Mucosa of descending colon (tissue), 3 donors: ENCODE measurements around the gene LRRTM3. TPM values are rescaled to one million over a fixed set of nuclear protein-coding genes. Genes with fewer than 3 reads are reported as not detected.

Source experiments
- ATAC-seq: fragments of 200-7000 bp; cut with Tn5 transposase; one replicate; pipeline ENCODE4 v1.9.1; 2020; ENCODE audit warnings: mild to moderate bottlenecking, moderate library complexity
- DNase-seq, 3 donors: peaks; one replicate each; pipeline ENCODE4 v3.0.0-alpha.2; 2020
- H3K36me3 ChIP-seq: fragments of 200-600 bp; one replicate; pipeline ENCODE4 v1.8.0; 2021; ENCODE audit warnings: low read depth, mild to moderate bottlenecking
- H3K4me1 ChIP-seq: fragments of 200-600 bp; one replicate; pipeline ENCODE4 v1.8.0; 2021; ENCODE audit warnings: low read depth, mild to moderate bottlenecking
- H3K4me3 ChIP-seq: fragments of 200-600 bp; one replicate; pipeline ENCODE4 v1.8.0; 2021; ENCODE audit warnings: mild to moderate bottlenecking
- H3K9me3 ChIP-seq: fragments of 200-600 bp; one replicate; pipeline ENCODE4 v1.8.0; 2021; ENCODE audit warnings: mild to moderate bottlenecking
- CTCF ChIP-seq: fragments of 200-600 bp; IDR thresholded peaks from one replicate; pipeline ENCODE4 v1.8.0; 2022; ENCODE audit warnings: antibody characterized with exemption, mild to moderate bottlenecking
- intact Hi-C, 2 donors: fragments of 100-400 bp; cut with DNase I in 1 of 2; cut with micrococcal nuclease in 1 of 2; formaldehyde crosslinking; loops; one replicate each; pipeline versions ENCODE4 v1.11.0 to v1.11.1; 2022; cut with DNase I, micrococcal nuclease
- total RNA-seq, 3 donors: library from RNA; stranded (reverse); fragmentation: NEBNext Ultra II Directional in 2 of 3; extraction: Animal tissue kit (Norgen Biotek cat#: 25700) in 2 of 3; gene quantifications; one replicate each; pipeline versions ENCODE4 v1.2.1 to v1.2.4, GENCODE V29; 2021 to 2023
- donor health status: DM: no; HTN: no; CAD: no; lungs with moderate emphysema.
- donor health status: DM: no; HTN: no; CAD: no.
- donor health status: DM: no; HTN: yes; CAD: no.

LRRTM3 gene
- total RNA-seq, 3 donors from 2014 or later = 0.09 to 0.16 TPM; not detected in 1

GRCh38 chr10:66982053-66982420 is 56.2 kb downstream of the LRRTM3 start:
- H3K4me1 ChIP-seq = no peaks in the 10 kb centered on the region
- ATAC-seq = no peak
- DNase-seq = no peak
- no peak for TF ChIP-seq CTCF
- no peak overlapping the region for H3K4me3 ChIP-seq
- H3K9me3 ChIP-seq = no peaks in the 10 kb centered on the region
- intact Hi-C loops = no loop called here
- H3K36me3 ChIP-seq = no peaks in the 10 kb centered on the region

DNA sequence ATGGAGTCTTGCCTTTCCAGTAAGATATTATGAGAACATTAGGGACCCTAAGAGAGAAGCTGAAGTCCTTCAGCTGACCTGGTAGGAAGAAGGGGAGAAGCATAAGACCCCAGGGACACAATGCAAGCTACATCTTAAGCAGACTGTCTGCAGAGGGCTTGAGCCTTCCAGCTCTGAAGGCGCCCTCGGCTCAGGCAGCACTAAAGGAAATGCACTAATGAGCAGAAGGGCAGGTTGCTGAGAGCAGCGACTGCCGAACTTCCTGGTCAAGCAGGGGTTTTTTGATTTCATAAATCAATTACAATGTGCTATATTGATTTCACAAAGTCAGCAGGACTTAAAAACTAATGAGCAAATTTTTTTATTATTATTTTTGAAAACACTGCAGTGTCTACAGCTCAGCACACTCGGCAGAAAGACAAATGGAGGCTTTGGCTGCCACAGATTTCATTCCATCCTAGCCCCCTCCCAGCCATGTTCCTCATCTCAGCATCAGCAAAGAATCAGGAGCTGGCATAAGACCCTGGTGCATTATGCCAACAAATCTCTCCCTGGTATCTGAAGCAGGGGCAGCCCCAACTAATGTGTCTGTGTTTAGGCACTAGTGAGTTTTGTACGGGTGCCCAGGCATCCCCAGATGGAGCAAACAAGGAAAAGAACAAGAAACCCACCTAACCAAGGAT is 57.1 kb downstream of the LRRTM3 start:
- ATAC-seq = no peak
- no peak overlapping the region for H3K4me3 ChIP-seq
- H3K36me3 ChIP-seq = no peaks in the 10 kb centered on the region
- H3K4me1 ChIP-seq = no peaks in the 10 kb centered on the region
- TF ChIP-seq CTCF = no peak
- DNase-seq = no peak
- intact Hi-C loops = no loop called here
- no peaks in the 10 kb centered on the region for H3K9me3 ChIP-seq

GRCh38 chr10:66983475-66983818 is 57.6 kb downstream of the LRRTM3 start:
- H3K4me3 ChIP-seq = no peak overlapping the region
- intact Hi-C loops = no loop called here
- H3K4me1 ChIP-seq = no peaks in the 10 kb centered on the region
- H3K9me3 ChIP-seq = no peaks in the 10 kb centered on the region
- DNase-seq = no peak
- no peak for TF ChIP-seq CTCF
- ATAC-seq = no peak
- no peaks in the 10 kb centered on the region for H3K36me3 ChIP-seq

- ATAC-seq (no peak), DNase-seq (no peak)
- TF ChIP-seq CTCF = no peak
- Histone ChIP-seq H3K4me1 (no peaks in the 10 kb centered on the region), H3K4me3 (no peak overlapping the region), H3K9me3 (no peaks in the 10 kb centered on the region), H3K36me3 (no peaks in the 10 kb centered on the region)
- intact Hi-C loops = no loop called here
Observed at GRCh38 chr10:66990143-66990830, 64.5 kb downstream of the LRRTM3 start.

GRCh38 chr10:66996996-66997395 is 71.2 kb downstream of the LRRTM3 start:
- no peak for TF ChIP-seq CTCF
- H3K4me3 ChIP-seq = no peak overlapping the region
- ATAC-seq (no peak), DNase-seq (no peak)
- H3K36me3 ChIP-seq = no peaks in the 10 kb centered on the region
- H3K9me3 ChIP-seq = no peaks in the 10 kb centered on the region
- H3K4me1 ChIP-seq = no peaks in the 10 kb centered on the region
- intact Hi-C loops = no loop called here
